Gastroesophageal sphincter (tissue), 4 donors: ENCODE measurements around the gene IGSF1. TPM values are rescaled to one million over a fixed set of nuclear protein-coding genes. Genes with fewer than 3 reads are reported as not detected.
"Not testable (repeated sequence)": the region's sequence is repeated elsewhere in the genome, so short reads cannot be mapped to it uniquely, and the experiment has no call there.

Experiments used
- ATAC-seq: fragments of 150-250 bp; one replicate; pipeline ENCODE4 v1.9.1; 2016; ENCODE audit warnings: mild to moderate bottlenecking, moderate library complexity
- H3K27ac ChIP-seq, 4 donors: fragments of 200-600 bp; sonication (generic) in 3 of 4; 1 replicate in 3 of 4; 2 replicates in 1 of 4; pipeline ENCODE4 v1.5.1; 2016 to 2019
- H3K27me3 ChIP-seq: fragments of 200-600 bp; sonication (generic); one replicate; pipeline ENCODE4 v1.5.1; 2019
- H3K36me3 ChIP-seq, 2 donors: fragments of 200-600 bp; sonication (generic); one replicate each; pipeline ENCODE4 v1.5.1; 2019; ENCODE audit warnings: control low read depth in 1 of 2
- H3K4me1 ChIP-seq, 3 donors: fragments of 200-600 bp; sonication (generic); 1 replicate in 2 of 3; 2 replicates in 1 of 3; pipeline ENCODE4 v1.5.1; 2016 to 2019; ENCODE audit warnings: control low read depth in 2 of 3
- H3K4me3 ChIP-seq, 2 donors: fragments of 200-600 bp; sonication (generic); one replicate each; pipeline ENCODE4 v1.5.1; 2019; ENCODE audit warnings: mild to moderate bottlenecking in 1 of 2, moderate library complexity in 1 of 2
- H3K9me3 ChIP-seq, 3 donors: fragments of 200-600 bp; sonication (generic); one replicate each; pipeline ENCODE4 v1.5.1; 2017 to 2019; ENCODE audit warnings: control low read depth in 2 of 3
- CTCF ChIP-seq, 4 experiments: fragments of 200-600 bp in 2 of 4; fragments of 450-650 bp in 2 of 4; sonication (generic) in 1 of 4; IDR thresholded peaks; one replicate each; pipeline ENCODE4 v1.5.1; 2017 to 2019; ENCODE audit warnings: antibody characterized with exemption in 4 of 4, mild to moderate bottlenecking in 2 of 4, moderate library complexity in 2 of 4
- EP300 ChIP-seq: sonication (generic); formaldehyde crosslinking; IDR thresholded peaks from one replicate; pipeline ENCODE4 v1.6.1; 2017; ENCODE audit warnings: antibody characterized with exemption, mild to moderate bottlenecking
- POLR2A ChIP-seq, 2 donors: fragments of 450-650 bp; IDR thresholded peaks; one replicate each; pipeline ENCODE4 v1.6.1; 2017; ENCODE audit warnings: antibody characterized with exemption in 2 of 2, mild to moderate bottlenecking in 2 of 2, moderate library complexity in 1 of 2
- POLR2AphosphoS5 ChIP-seq: sonication (generic); formaldehyde crosslinking; IDR thresholded peaks from one replicate; pipeline ENCODE4 v1.6.1; 2017; ENCODE audit warnings: antibody characterized with exemption
- WGBS, 2 donors: methylation state at CpG; one replicate each; pipeline ENCODE4 v1.1.5; 2018; ENCODE audit warnings: low coverage in 1 of 2; 5-methylcytosine and 5-hydroxymethylcytosine counted together
- total RNA-seq, 4 donors: library from RNA; depleted of rRNA; stranded (reverse); fragments of >200 nt; gene quantifications; one replicate each; pipeline ENCODE4 v1.1.0, GENCODE V29; 2016

IGSF1 gene
- total RNA-seq, 4 donors from 2014 or later, result 1.1 to 2.4 (median 1.9) TPM

- Histone ChIP-seq H3K4me1 (no peaks in the 10 kb centered on the region), H3K27me3 (no peaks in the 10 kb centered on the region), H3K4me3 (no peak overlapping the region), H3K9me3 (no peaks in the 10 kb centered on the region), H3K36me3 (no peaks in the 10 kb centered on the region), H3K27ac (no peak overlapping the region)
- 59 to 75% methylated on average over 5 to 6 of the region's 7 CpGs for WGBS, 2 donors
- TF ChIP-seq POLR2AphosphoS5 (no peak), CTCF (IDR thresholded peaks at IDR 0.05) (no peak), POLR2A (IDR thresholded peaks at IDR 0.05) (no peak), EP300 (no peak)
- ATAC-seq, result no peak
Measured at GRCh38 chrX:131264665-131265064, 24.4 kb downstream of the IGSF1 start.

GRCh38 chrX:131264053-131264452, 25.1 kb downstream of the IGSF1 start:
- H3K9me3 ChIP-seq, result no peaks in the 10 kb centered on the region
- no peaks in the 10 kb centered on the region for H3K4me1 ChIP-seq
- TF ChIP-seq POLR2A (IDR thresholded peaks at IDR 0.05) (no peak), POLR2AphosphoS5 (no peak), EP300 (no peak), CTCF (IDR thresholded peaks at IDR 0.05) (no peak)
- H3K36me3 ChIP-seq, result no peaks in the 10 kb centered on the region
- no peak overlapping the region for H3K27ac ChIP-seq
- no peaks in the 10 kb centered on the region for H3K27me3 ChIP-seq
- no peak overlapping the region for H3K4me3 ChIP-seq
- 60 to 61% methylated on average over 2 of the region's 2 CpGs for WGBS, 2 donors
- ATAC-seq, result no peak

GRCh38 chrX:131262738-131263679, 26.1 kb downstream of the IGSF1 start:
- no peak for ATAC-seq
- Histone ChIP-seq H3K9me3 (no peaks in the 10 kb centered on the region), H3K27ac (no peak overlapping the region), H3K4me3 (no peak overlapping the region), H3K4me1 (no peaks in the 10 kb centered on the region), H3K27me3 (no peaks in the 10 kb centered on the region), H3K36me3 (no peaks in the 10 kb centered on the region)
- no peak for TF ChIP-seq POLR2A (IDR thresholded peaks at IDR 0.05)
- 45 to 66% methylated on average over 5 to 11 of the region's 13 CpGs for WGBS, 2 donors

GRCh38 chrX:131262200-131262599, 26.9 kb downstream of the IGSF1 start:
- Histone ChIP-seq H3K27me3 (no peaks in the 10 kb centered on the region), H3K9me3 (no peaks in the 10 kb centered on the region), H3K27ac (no peak overlapping the region), H3K36me3 (no peaks in the 10 kb centered on the region), H3K4me1 (no peaks in the 10 kb centered on the region), H3K4me3 (no peak overlapping the region)
- ATAC-seq, result no peak
- TF ChIP-seq POLR2A (IDR thresholded peaks at IDR 0.05), result no peak
- no peak for TF ChIP-seq POLR2AphosphoS5
- TF ChIP-seq CTCF (IDR thresholded peaks at IDR 0.05), result no peak
- no peak for TF ChIP-seq EP300

- Histone ChIP-seq H3K27ac (no peak overlapping the region), H3K27me3 (no peaks in the 10 kb centered on the region), H3K4me1 (no peaks in the 10 kb centered on the region), H3K9me3 (no peaks in the 10 kb centered on the region), H3K4me3 (no peak overlapping the region), H3K36me3 (no peaks in the 10 kb centered on the region)
- ATAC-seq, result no peak
- no peak for TF ChIP-seq EP300
- no peak for TF ChIP-seq POLR2AphosphoS5
- no peak for TF ChIP-seq POLR2A (IDR thresholded peaks at IDR 0.05)
- no peak for TF ChIP-seq CTCF (IDR thresholded peaks at IDR 0.05)
Measured at GRCh38 chrX:131257367-131257766, 31.7 kb downstream of the IGSF1 start.

GRCh38 chrX:131250984-131251738, 37.9 kb downstream of the IGSF1 start:
- not testable (repeated sequence) for H3K9me3 ChIP-seq, H3K27me3 ChIP-seq, H3K4me3 ChIP-seq, H3K36me3 ChIP-seq, H3K27ac ChIP-seq, H3K4me1 ChIP-seq, ATAC-seq
- WGBS, 2 donors, result 74 to 84% methylated on average over 3 to 6 of the region's 36 CpGs
